Mesodermal cell (in vitro differentiated cells): ENCODE data around the gene COL4A6.

Experiments
- H3K27ac ChIP-seq: 2 replicates; pipeline ENCODE4 v1.7.0; 2013; ENCODE audit warnings: mild to moderate bottlenecking, low read depth, low read length, moderate library complexity; ENCODE audit not compliant: severe bottlenecking
- H3K36me3 ChIP-seq: 2 replicates; pipeline ENCODE4 v1.7.1; 2013; ENCODE audit warnings: mild to moderate bottlenecking, low read length, moderate library complexity; ENCODE audit not compliant: control insufficient read depth, insufficient read depth
- H3K4me1 ChIP-seq: one replicate; pipeline ENCODE4 v1.7.1; 2013; ENCODE audit warnings: mild to moderate bottlenecking, low read length; ENCODE audit not compliant: insufficient read depth, control insufficient read depth, poor library complexity, severe bottlenecking
- H3K4me3 ChIP-seq: 2 replicates; pipeline ENCODE4 v1.7.0; 2013; ENCODE audit warnings: low read length, control low read depth, mild to moderate bottlenecking; ENCODE audit not compliant: insufficient read depth, poor library complexity, severe bottlenecking; ENCODE audit errors: extremely low read depth
- H3K9me3 ChIP-seq: 2 replicates; pipeline ENCODE4 v1.7.1; 2013; ENCODE audit warnings: mild to moderate bottlenecking, low read length, moderate library complexity; ENCODE audit not compliant: control insufficient read depth
- WGBS, 2 experiments: methylation state at CpG; one replicate each; pipeline ENCODE4 v1.1.5; 2013; ENCODE audit warnings: missing lambda C conversion rate in 2 of 2; ENCODE audit not compliant: insufficient coverage in 2 of 2; 5-methylcytosine and 5-hydroxymethylcytosine counted together

The COL4A6 gene

DNA sequence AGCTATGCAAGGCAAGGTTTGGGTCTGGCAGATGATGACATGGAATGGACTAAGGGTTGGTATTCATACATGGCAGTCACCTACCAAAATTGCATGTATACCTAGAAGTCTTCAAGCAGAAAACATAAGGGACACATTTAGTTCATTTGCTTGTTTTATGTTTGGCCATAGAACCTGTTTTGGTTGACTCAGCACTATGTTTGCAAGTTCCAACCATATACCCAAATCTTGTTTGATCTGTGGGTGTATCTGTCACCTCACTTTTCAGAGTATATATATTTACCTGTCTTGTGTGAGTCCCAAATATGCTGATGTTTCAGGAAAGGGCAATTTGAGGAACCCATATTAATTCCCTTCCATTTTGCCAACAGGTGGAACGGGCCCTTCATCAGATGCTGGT is 307.3 kb downstream of the COL4A6 start:
- Histone ChIP-seq H3K36me3 (peaks cover 4% of the 10 kb centered on the region), H3K4me1 (peaks cover 9% of the 10 kb centered on the region), H3K4me3 (no peak overlapping the region), H3K27ac (peak overlapping the region; percentile 69), H3K9me3 (no peaks in the 10 kb centered on the region)
- WGBS, 2 experiments = no CpG with 5 or more reads among the region's 1 CpG

DNA sequence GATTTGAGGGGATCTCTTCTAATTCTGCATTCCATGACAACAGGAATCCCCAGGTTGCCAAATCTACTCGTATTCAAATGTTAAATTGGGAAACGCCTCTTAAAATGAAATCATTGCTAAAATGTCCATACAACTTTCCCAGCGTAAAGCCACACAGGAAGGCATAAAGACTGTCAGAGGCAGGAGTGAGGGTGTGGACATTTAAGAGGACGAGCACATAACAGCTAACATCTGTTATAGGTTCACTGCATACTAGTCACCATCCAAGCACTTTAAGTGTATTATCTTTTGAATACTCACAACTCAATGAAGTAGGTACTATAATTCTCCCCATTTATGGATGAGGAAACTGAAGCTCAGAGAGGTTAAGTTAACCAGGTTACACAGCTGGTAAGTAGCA is 311.1 kb downstream of the COL4A6 start:
- Histone ChIP-seq H3K4me3 (no peak overlapping the region), H3K4me1 (peaks cover 17% of the 10 kb centered on the region), H3K9me3 (no peaks in the 10 kb centered on the region), H3K36me3 (peaks cover 4% of the 10 kb centered on the region), H3K27ac (no peak overlapping the region)
- WGBS, 2 experiments = no CpG with 5 or more reads among the region's 4 CpGs

DNA sequence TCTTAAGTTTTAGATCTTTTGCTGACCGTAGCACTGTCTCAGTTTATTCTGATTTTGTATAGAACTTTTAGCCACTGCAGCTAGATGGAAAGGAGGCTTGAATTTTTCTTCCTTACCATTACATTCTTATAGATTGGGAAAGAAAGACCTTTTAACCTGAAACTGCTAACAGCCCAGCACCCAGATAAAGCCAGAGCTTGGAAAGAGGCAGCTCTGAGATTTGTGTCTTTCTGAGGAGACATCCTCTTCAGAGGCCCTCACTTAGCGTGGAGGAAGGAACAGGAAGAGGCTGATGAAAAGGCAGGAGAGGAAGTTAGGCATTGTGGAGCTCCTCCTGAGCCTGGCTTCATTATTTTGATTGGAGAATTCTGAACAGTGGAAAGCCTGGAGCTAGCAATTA is 311.6 kb downstream of the COL4A6 start:
- Histone ChIP-seq H3K9me3 (no peaks in the 10 kb centered on the region), H3K4me1 (peaks cover 15% of the 10 kb centered on the region), H3K27ac (peak overlapping the region; percentile 29), H3K4me3 (no peak overlapping the region), H3K36me3 (peaks cover 4% of the 10 kb centered on the region)
- WGBS, 2 experiments = no CpG with 5 or more reads among the region's 2 CpGs

DNA sequence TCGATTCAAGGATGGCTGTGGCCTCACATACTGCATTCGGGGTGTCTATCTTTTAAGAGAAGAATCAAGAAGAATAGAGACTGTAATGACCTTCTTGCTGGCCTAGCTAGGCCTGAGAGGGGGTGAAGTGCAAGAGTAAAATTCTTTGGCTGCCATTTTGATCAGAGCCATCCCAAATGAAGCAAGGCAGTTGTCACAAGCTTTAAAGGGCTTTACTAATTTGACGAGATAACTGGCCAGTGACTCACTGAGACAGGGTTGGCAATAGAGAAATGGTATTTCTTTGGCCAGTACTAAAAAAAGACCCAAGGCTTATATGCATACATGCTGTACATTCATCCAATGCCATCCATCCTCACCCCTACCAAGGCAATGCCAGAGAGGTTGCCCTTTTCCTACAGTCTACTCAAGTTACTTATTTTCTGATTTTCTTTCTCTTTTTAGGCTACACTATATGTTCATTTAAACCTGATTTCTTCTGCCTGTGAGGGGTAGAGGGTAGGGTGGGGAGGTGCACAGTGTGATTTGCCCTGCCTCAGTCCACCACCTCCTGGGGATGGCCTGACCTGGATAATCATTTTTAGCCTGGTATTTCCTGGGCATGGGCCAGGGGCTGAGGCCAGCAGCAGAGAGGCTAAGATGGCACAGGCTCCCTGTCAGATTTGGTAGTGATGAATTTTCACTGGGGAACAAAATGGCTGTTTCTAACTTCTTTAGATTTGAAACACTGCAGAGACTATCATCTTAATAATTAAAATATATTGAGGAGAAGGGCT is 314.4 kb downstream of the COL4A6 start:
- no peak overlapping the region for H3K27ac ChIP-seq
- H3K4me3 ChIP-seq = no peak overlapping the region
- peaks cover 4% of the 10 kb centered on the region for H3K36me3 ChIP-seq
- H3K9me3 ChIP-seq = no peaks in the 10 kb centered on the region
- WGBS, 2 experiments = 100% methylated on average over 1 of the region's 3 CpGs; no CpG with 5 or more reads in 1 of the 2 experiments
- H3K4me1 ChIP-seq = peaks cover 21% of the 10 kb centered on the region

DNA sequence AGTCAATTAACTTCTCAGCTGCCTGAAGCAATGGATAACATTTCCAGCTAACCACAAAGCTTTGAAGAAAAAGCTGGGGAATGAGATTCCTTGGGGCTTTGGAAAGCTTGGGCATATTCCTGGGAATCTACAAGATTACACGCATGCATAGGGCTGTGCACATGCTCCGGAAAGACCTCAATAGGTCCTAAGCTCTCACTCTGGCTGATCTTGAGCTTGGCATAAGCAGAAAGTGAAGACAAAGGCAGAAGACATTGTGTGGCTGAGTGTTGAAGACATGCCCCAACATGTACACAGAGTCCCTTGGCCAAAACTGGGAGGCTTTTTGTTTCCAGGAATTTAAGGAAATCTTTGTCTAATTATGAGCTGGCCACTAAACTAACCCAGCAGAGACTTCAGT is 315.5 kb downstream of the COL4A6 start:
- WGBS, 2 experiments = 83 to 85% methylated on average over 1 to 2 of the region's 2 CpGs
- no peaks in the 10 kb centered on the region for H3K9me3 ChIP-seq
- no peak overlapping the region for H3K4me3 ChIP-seq
- H3K4me1 ChIP-seq = peaks cover 21% of the 10 kb centered on the region
- H3K36me3 ChIP-seq = no peaks in the 10 kb centered on the region
- H3K27ac ChIP-seq = peak overlapping the region; percentile 66

DNA sequence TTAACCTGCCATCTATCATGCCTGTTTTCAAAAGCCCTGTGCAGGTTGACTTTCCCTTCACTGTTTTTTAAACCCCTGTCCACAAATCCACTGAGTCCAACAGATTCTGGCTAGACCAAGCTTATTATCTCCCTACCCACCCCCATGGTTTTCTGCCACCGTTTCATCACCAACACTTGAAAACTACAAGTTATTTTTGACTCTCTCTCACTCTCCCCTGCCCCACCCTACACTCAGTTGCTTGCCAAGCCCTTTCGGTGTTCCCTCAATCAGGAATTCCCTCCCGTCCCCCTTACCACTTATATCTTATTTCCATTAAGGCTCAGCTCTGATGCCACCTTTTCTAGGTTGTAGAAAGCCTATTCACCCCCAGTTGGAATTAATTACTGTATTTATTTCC is 316.9 kb downstream of the COL4A6 start:
- Histone ChIP-seq H3K4me3 (no peak overlapping the region), H3K4me1 (peaks cover 18% of the 10 kb centered on the region), H3K36me3 (no peaks in the 10 kb centered on the region), H3K27ac (no peak overlapping the region), H3K9me3 (no peaks in the 10 kb centered on the region)
- WGBS, 2 experiments = 100% methylated on average over 2 of the region's 3 CpGs; no CpG with 5 or more reads in 1 of the 2 experiments

DNA sequence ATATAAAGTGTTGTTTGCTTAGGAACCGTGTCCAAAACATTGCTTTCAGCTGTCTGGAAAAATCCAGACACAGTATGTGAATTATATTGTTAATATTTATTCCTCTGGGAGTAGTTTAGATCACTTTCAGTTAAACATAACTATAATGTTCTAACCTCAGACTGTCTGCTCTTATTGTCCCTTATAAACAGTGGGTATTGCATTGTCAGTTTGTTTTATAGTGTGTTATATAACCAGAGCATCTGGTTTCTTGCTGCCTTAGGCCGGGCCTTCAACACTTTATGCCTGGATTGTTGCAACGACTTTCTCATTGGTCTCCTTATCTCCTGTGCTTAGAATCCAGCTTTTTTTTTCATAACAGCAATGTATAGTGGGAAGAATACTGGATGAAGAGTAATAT is 320.2 kb downstream of the COL4A6 start:
- Histone ChIP-seq H3K9me3 (no peaks in the 10 kb centered on the region), H3K4me3 (no peak overlapping the region), H3K4me1 (peaks cover 18% of the 10 kb centered on the region), H3K36me3 (no peaks in the 10 kb centered on the region), H3K27ac (no peak overlapping the region)
- no CpG with 5 or more reads among the region's 3 CpGs for WGBS, 2 experiments

DNA sequence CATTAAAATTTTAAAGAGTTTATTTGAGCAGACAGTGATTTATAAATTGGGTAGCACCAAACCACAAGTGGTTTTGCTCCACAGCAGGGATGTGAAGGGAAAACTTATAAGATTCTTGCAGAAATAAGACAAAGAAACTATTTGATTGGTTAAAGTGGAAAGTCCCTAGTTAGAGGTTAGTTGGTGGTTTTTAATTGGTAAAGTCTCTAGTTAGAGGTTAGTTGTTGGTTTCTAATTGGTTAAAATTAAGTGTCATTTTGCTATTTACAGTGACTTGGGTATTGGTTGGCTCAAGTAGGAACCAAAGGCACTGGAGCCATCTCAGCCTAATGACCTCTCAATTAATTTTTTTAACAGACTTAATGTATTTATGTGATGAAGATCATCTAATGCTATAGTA is 323.7 kb downstream of the COL4A6 start:
- Histone ChIP-seq H3K4me3 (no peak overlapping the region), H3K27ac (no peak overlapping the region), H3K36me3 (no peaks in the 10 kb centered on the region), H3K9me3 (no peaks in the 10 kb centered on the region), H3K4me1 (peaks cover 1% of the 10 kb centered on the region)
